ENCODE data around the gene BLOC1S4.
"Not testable (repeated sequence)": the region's sequence is repeated elsewhere in the genome, so short reads cannot be mapped to it uniquely, and the experiment has no call there.

The BLOC1S4 gene, protein sequence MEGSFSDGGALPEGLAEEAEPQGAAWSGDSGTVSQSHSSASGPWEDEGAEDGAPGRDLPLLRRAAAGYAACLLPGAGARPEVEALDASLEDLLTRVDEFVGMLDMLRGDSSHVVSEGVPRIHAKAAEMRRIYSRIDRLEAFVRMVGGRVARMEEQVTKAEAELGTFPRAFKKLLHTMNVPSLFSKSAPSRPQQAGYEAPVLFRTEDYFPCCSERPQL

GRCh38 chr4:6716018-6716911, at the start of gene BLOC1S4:
Gene BLOC1S4, plus strand, starts transcription at chr4:6716174. Its CDS starts 36 bp downstream, at chr4:6716210.
- peak; percentile 82 for DNase-seq

GRCh38 chr4:6668391-6668790, 47.6 kb upstream of the BLOC1S4 start:
- no peak for DNase-seq

DNA sequence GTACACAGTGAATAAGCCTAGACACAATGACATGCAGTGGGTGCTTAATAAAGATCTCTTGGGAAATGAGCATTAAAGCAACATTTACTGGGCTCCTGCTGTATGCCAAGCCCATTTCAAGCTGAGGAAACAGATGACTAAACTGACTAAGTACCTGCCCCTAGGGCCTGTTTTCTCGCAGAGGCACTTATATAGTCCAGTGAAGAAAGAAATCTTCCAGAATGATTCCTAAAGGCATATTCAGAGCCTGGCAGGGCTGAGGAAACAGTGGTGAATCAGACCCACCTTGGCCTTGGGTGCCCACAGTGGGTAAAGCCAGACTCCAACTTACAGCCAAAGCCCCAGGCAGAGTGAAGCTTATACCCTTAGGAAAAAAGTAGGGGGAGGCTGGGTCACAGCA, 44.3 kb upstream of the BLOC1S4 start:
- no peak for DNase-seq

DNA sequence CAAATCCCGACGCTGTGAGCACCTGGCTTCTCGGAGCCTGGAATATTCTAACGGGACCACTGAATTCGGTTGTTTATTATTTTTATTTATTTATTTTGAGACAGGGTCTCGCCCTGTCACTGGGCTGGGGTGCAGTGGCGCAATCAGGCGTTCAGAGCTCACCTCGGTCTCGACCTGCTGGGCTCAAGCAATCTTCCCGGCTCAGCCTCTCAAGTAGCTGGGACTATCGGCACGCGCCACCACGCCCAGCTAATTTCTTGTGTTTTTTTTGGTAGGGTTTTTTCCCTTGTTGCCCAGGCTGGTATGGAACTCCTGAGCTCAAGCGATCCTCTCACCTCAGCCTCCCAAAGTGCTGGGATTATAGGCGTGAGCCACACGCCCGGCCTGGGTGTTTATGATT, 43.8 kb upstream of the BLOC1S4 start:
- no peak for DNase-seq

DNA sequence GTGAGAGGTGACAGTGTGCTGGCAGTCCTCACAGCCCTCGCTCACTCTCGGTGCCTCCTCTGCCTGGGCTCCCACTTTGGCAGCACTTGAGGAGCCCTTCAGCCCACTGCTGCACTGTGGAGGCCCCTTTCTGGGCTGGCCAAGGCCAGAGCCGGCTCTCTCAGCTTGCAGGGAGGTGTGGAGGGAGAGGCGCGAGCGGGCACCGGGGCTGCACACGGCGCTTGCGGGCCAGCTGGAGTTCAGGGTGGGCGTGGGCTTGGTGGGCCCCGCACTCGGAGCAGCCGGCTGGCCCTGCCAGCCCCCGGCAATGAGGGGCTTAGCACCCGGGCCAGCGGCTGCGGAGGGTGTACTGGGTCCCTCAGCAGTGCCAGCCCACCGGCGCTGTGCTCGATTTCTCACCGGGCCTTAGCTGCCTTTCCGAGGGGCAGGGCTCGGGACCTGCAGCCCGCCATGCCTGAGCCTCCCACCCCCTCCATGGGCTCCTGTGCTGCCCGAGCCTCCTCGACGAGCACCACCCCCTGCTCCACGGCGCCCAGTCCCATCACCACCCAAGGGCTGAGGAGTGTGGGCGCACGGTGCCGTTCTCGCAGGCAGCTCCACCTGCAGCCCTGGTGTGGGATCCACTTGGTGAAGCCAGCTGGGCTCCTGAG, 43.3 kb upstream of the BLOC1S4 start:
- DNase-seq: not testable (repeated sequence)

DNA sequence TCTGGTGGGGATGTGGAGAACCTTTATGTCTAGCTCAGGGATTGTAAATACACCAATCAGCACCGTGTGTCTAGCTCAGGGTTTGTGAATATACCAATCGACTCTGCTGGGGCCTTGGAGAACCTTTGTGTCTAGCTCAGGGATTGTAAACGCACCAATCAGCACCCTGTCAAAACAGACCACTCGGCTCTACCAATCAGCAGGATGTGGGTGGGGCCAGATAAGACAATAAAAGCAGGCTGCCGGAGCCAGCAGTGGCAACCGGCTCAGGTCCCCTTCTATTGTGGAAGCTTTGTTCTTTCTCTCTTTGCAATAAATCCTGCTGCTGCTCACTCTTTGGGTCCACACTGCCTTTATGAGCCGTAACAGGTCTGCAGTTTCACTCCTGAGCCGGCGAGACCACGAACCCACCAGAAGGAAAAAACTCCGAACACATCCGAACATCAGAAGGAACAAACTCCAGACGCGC, 42.7 kb upstream of the BLOC1S4 start:
- peak; percentile 26 for DNase-seq

DNA sequence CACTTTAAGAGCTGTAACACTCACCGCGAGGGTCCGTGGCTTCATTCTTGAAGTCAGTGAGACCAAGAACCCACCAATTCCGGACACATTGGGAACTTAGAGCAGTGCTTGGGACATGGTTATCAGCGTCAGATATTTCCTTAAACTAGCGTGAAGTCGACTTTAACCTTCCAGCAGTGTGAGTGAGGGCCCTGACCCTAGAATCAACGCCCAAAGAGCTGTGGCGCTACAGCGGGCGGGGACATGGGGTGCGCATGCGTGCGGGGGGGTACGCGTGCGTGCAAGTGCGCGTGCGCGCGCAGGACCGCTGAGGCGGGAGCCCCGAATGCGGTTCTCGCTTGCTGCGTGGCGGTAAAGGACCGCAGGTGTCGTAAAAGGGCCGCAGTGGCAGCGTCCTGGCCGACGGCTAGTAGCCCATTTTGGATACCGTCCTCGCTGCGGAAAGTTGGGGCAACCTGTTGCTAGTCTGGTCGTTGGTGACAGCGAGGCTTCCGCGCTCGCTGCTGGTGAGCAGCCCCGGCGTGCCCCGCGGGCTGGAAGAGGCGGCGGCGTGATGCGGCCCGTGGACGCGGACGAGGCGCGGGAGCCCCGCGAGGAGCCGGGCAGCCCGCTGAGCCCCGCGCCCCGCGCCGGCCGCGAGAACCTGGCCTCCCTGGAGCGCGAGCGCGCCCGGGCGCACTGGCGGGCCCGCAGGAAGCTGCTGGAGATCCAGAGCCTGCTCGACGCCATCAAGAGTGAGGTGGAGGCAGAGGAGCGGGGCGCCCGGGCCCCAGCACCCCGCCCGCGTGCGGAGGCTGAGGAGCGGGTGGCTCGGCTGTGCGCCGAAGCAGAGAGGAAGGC, 42.1 kb upstream of the BLOC1S4 start:
- DNase-seq: peak; percentile 90

- DNase-seq: peak; percentile 48
Observed at GRCh38 chr4:6674500-6675149, 41.3 kb upstream of the BLOC1S4 start.

GRCh38 chr4:6676722-6677558, 39.0 kb upstream of the BLOC1S4 start:
- DNase-seq: no peak

DNA sequence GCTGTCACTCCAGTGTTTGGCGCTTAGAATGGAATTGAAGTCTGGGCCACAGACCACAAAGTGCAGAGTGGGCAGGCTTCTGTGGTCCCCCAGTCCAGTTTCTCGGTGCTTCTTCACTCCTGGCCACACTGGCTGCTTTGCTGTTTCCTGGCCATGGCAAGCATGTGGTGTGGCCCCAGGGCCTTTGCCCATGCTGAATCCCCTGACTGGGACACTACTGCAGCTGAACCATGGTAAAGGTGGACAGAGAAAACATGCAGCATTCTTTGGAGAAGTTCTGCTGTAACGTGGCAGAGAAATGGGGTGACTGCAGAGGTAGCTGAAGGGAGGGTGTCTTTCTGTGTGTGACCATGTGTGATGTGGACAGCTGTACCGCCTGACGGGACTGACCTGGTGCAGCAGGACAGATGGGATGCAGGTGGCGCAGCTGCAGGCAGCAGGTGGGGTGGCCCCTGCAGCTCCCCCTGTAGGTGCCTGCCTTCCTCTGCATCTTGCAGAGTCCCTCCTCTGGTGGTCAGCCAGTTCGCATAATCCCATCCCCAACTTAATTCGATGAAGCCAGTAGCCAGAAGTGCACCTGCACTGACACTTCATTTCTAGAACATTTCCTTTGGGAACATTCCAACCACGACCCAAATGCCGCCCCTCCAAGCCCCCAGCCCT, 35.5 kb upstream of the BLOC1S4 start:
- DNase-seq: no peak

DNA sequence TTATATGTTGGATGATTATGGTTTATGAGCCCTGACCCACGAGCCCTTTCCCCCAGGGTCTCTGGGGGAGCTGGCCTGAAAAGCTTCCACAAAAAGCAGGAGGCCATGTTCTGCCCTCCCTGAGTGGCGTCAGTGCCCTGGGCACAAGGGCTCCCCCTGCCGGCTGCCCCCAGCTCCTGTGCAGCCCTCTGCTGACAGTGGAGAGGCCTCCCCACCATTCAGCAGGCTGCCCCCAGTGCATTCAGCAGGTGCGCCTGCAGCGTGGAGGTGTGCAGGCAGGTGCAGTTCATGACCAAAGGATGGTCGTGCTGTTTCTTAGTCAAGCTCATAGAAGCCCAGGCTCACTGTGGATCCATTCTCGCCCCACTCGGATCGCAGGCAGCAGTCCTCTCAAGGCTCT, 34.8 kb upstream of the BLOC1S4 start:
- no peak for DNase-seq

- no peak for DNase-seq
Observed at GRCh38 chr4:6682862-6683590, 32.9 kb upstream of the BLOC1S4 start.

DNA sequence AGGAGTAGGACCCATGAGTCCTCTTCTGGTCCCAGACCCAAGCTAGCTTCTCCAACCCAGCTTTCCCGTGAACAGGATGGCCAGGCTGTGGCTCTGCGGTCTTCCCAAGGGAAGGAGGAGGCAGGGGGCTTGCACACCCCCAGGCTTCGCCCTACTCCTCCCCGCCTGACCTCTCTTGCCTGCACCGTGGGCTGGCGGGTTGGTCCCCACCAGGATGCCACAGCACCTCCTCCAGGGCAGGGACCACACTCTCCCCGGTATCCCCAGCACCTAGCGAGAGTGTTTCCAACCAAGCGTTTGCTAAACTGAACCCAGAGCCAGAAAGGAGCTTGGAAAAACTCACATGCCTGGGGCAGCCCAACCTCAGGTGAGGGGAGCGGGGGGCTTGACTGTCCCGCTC, 31.3 kb upstream of the BLOC1S4 start:
- DNase-seq: no peak

- DNase-seq: no peak
Observed at GRCh38 chr4:6686104-6686787, 29.7 kb upstream of the BLOC1S4 start.

DNA sequence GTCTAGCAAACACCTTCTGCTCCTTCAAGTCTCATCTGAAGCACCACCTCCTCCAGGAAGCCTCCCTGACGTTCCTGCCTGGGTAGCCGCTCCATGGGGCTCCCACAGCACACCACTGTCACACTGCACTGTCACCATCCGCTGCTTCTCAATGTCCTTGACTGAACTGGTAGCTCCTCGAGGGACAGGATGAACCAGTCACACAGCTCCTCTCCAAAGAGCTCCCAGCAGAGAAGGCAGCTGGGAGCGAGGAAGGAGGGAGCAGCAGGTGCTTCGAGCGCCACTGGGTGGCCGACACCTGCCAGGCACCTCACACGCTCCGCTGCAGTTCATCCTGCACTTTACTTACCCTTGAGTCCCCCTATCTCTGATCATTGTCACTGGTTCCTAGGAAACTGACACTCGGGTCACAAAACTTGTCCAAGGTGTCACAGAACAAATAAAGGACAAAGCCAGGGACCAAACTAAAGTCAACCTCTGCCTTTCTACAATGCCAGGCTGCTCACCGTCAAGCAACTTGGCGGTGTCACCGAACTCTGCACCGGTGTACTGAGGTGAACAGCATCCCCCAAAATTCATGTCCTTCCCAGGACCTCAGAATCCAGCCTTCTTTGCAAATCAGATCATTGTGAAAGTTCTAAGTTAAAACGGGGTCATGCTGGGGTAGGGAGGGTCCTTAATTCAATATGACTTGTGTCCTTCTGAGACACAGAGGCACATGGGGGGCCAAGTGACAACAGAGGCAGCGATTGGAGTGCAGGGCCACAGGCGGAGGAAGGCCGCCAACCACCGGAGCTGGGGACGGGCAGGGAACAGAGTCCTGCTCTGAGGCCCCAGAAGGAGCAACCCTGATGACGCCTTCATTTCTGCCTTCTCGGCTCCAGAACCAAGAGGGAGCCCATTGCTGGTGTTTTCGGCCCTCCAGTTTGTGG, 27.8 kb upstream of the BLOC1S4 start:
- no peak for DNase-seq

DNA sequence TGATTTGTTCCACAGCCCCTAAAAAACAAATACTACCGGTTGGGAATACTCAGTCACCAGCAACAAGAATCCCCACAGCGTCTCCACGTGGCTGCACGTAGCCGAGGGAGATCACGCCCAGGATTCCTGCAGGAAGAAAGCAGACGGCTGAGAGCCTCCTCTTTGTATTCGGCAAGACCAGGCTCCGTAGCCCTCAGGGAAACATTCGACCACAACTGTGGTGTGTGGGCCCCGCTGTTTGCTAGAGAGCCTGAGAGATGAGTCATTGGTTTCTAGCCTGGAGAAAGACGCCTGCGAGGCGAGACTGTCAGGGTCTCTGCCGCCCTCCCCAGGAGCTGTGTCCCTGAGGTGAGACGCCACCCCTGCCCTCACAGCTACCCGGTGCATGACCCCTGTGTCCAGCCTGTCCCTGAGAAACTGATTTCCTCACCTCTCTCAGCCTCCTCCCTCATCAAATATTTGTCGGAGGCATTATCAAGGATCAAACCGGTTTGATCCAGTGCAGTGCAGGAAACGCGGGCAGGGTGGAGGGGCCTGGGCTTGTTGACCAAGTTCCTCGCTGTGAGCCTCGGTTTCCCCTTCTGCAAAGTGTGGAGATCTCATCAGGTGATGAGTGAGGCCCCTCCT, 27.0 kb upstream of the BLOC1S4 start:
- peak; percentile 60 for DNase-seq

GRCh38 chr4:6689506-6689960, 26.4 kb upstream of the BLOC1S4 start:
- no peak for DNase-seq

GRCh38 chr4:6692379-6692778, 23.6 kb upstream of the BLOC1S4 start:
- DNase-seq: no peak
